HG02759 (cell line): ENCODE data around the gene KRI1.
A peak's percentile ranks its signal among the peaks of the same experiment; 100 is the strongest.
"Not testable (repeated sequence)": the region's sequence is repeated elsewhere in the genome, so short reads cannot be mapped to it uniquely, and the experiment has no call there.

Source experiments
- ATAC-seq: cut with Tn5 transposase; IDR thresholded peaks from one replicate; pipeline ENCODE4 v1.9.1; 2021; ENCODE audit warnings: mild to moderate bottlenecking, moderate library complexity; ENCODE audit not compliant: unreplicated experiment

KRI1 gene

GRCh38 chr19:10551006-10551405, 14.8 kb downstream of the KRI1 start:
- not testable (repeated sequence) for ATAC-seq

GRCh38 chr19:10550336-10550735, 15.5 kb downstream of the KRI1 start:
- no peak for ATAC-seq

- ATAC-seq = no peak
Observed at GRCh38 chr19:10549733-10550132, 16.1 kb downstream of the KRI1 start.

- ATAC-seq = no peak
Observed at GRCh38 chr19:10548746-10549276, 17.0 kb downstream of the KRI1 start.

GRCh38 chr19:10546817-10547216, 19.0 kb downstream of the KRI1 start:
- ATAC-seq = no peak

- no peak for ATAC-seq
Observed at GRCh38 chr19:10544753-10545251, 21.0 kb downstream of the KRI1 start.

GRCh38 chr19:10544242-10544752, 21.5 kb downstream of the KRI1 start:
- no peak for ATAC-seq

GRCh38 chr19:10543420-10544241, 22.2 kb downstream of the KRI1 start, which contains the start of gene ATG4D:
Gene ATG4D (plus strand): TSS chr19:10543904. CDS start chr19:10544091, 187 bp downstream.
- peak; percentile 74 for ATAC-seq

GRCh38 chr19:10543059-10543419, 22.8 kb downstream of the KRI1 start:
- no peak for ATAC-seq

GRCh38 chr19:10539016-10539415, 26.8 kb downstream of the KRI1 start:
- not testable (repeated sequence) for ATAC-seq

- no peak for ATAC-seq
Observed at GRCh38 chr19:10538204-10538983, 27.4 kb downstream of the KRI1 start.

GRCh38 chr19:10537668-10538067, 28.1 kb downstream of the KRI1 start:
- ATAC-seq = no peak

GRCh38 chr19:10535613-10536012, 30.2 kb downstream of the KRI1 start:
- ATAC-seq = no peak

GRCh38 chr19:10533646-10534386, 32.0 kb downstream of the KRI1 start:
- ATAC-seq = no peak

- ATAC-seq = no peak
Observed at GRCh38 chr19:10532457-10532856, 33.4 kb downstream of the KRI1 start.

GRCh38 chr19:10526887-10527286, 38.9 kb downstream of the KRI1 start:
- not testable (repeated sequence) for ATAC-seq

GRCh38 chr19:10525636-10526035, 40.2 kb downstream of the KRI1 start:
- ATAC-seq = no peak

- ATAC-seq = no peak
Observed at GRCh38 chr19:10523135-10523636, 42.6 kb downstream of the KRI1 start.

- ATAC-seq = no peak
Observed at GRCh38 chr19:10521461-10522171, 44.2 kb downstream of the KRI1 start.
